Activated CD4-positive, CD25-positive, alpha-beta regulatory T cell treated with anti-CD3 and anti-CD28 coated beads, Interleukin-2, amount 50 U/mL, for 72 hours (primary cell): Measurements from ENCODE around the gene FCRL5.
"Not testable (repeated sequence)": the region's sequence is repeated elsewhere in the genome, so short reads cannot be mapped to it uniquely, and the experiment has no call there.

ENCODE experiments used
- DNase-seq: peaks from one replicate; pipeline ENCODE4 v3.0.0; 2021

Gene FCRL5

GRCh38 chr1:157551694-157552693 lies at the start of gene FCRL5:
TSS of gene FCRL5 (minus strand) at chr1:157552515. CDS start at chr1:157552362, 153 bp downstream.
- no peak for DNase-seq

DNA sequence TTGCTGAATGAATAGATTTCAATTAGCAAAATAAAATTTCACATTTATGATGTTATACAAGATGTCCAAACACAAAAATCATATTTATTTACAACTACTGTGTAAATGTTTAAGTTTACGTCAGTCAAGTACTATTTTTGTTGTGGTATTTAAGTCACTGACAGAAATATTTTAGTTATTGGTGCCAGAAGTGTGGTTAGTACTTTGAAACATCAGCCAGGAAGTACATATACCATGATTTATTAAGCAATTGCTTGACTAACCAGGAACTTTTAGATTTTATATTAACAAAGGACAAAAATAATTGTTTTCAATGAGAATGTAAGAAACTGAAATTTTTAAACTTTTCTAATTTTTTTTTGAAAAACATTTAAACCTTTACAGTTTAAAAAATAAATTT lies 47.9 kb upstream of the FCRL5 start:
- DNase-seq = no peak

GRCh38 chr1:157597959-157598667 lies 45.8 kb upstream of the FCRL5 start, which contains the start of gene FCRL4:
TSS of gene FCRL4 (minus strand) at chr1:157598085. CDS start at chr1:157597944, 141 bp downstream.
- no peak for DNase-seq

- DNase-seq = no peak
Observed at GRCh38 chr1:157596384-157596783, 44.1 kb upstream of the FCRL5 start.

GRCh38 chr1:157595356-157595755 lies 43.0 kb upstream of the FCRL5 start:
- DNase-seq = no peak

DNA sequence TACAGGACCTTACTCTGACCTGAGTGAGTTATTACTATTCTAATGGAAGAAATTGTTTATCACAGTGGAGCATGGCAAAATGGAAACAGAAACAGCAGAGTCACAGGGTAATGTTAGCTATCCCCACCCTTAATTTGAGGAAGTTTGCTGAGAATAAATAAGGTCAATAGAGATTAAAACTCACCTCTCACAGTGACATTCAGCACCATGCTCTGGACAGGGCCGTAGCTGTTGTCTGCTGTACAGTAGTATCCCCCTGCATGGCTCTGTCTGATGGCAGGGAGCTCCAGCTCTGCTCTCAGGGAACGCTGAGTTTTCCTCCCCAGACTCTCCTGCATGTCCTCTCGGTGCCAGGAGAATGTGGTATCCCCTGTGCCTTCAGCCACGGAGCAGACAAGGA lies 33.7 kb upstream of the FCRL5 start:
- DNase-seq = no peak

DNA sequence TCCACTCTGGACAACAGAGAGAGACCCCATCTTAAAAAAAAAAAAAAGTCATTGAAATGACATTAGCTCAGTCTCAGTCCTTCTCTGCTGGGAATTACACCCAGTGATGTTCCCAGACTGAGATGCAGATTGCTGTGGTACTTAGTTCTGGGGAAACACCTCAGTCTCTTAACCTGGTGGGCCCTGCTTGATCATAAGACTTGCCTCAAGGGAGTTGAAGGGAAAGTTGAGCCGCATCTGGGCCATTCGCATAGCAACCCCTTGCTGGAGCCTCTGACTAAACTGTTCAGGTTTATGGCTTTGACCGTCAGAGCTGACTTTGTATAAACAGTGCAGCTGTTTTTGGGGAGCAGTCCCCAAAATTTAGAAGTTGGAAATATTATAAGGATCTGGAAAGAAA lies 32.2 kb upstream of the FCRL5 start:
- DNase-seq = no peak

DNA sequence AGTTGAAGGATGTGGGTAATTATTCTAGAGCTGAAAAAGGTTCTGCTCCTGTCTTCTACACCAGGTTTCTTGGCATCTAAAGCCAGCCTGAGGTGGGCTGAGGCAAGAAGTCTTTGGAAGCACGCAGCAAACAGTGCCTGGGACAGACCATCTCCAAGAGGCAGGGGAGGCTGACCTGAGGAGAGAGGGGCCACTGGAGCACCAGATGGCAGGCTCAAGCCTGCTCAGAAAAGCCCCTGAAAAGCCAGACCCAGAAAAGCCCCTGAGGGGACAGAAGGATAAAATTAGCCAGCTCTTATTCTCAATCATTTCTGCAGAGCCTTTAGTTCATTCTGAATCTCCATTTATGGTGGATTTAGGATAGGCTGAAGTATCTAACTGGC lies 28.5 kb upstream of the FCRL5 start:
- DNase-seq = no peak

GRCh38 chr1:157580179-157580827 lies 28.0 kb upstream of the FCRL5 start:
- DNase-seq = no peak

- no peak for DNase-seq
Observed at GRCh38 chr1:157577420-157577819, 25.1 kb upstream of the FCRL5 start.

DNA sequence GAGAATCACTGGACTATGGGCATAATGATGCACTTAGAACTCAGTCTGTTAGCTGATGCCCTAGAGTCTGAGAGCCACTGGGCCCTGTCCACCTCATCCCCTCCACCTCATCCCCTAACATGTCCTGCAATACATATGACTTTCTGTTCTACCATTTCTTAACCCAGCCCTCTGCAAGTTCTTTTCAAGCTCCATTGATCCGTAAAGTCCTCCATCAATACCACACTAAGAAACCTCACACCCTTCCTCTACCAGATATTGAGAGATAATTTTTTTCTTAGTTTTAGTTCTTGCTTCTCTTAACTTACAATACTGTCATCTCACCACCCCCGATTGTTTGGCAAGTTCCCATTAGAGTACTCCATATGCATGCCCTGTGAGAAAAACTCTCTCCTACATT lies 23.4 kb upstream of the FCRL5 start:
- no peak for DNase-seq

DNA sequence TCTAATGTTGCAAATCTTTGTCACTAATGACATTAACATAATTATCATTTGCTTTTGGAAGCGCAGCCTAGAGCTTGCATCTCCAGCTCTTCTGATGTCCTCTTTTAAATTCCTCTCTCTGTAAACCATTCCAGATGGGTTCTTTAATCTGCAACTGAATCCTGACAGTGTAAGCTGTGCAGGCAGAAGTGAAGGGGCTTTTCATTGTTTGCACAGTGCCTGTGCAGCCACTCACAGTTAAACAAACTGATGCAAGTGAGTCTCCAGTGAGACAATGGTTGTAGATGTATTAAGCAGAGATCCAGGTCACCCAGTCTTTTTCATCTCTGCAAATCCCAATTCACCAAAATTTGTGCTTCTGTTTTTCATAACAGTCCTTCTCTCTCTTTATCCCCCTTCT lies 22.5 kb upstream of the FCRL5 start:
- DNase-seq = no peak

GRCh38 chr1:157566484-157567300 lies 14.4 kb upstream of the FCRL5 start:
- no peak for DNase-seq

GRCh38 chr1:157562515-157562914 lies 10.2 kb upstream of the FCRL5 start:
- no peak for DNase-seq

DNA sequence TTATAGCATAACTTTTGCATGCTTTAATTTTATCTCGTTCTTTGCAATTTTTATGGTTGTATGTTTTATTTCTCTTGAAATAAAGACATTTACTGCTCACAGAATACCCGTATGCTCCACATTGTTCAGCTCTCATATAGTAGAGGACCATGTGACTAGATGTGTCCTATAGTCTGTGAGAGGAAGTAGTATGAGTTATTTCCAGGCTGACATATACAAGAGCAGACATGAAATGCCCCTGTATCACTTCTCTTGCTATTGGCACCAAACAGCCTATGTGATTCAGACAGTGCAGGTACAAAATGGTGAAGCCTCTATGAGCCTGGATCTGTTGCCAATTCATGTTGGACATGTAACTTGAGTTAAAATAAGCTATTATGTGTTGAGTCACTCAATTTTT lies 5.8 kb upstream of the FCRL5 start:
- DNase-seq = no peak

GRCh38 chr1:157548081-157548480 lies 4.2 kb downstream of the FCRL5 start:
- DNase-seq = not testable (repeated sequence)

- no peak for DNase-seq
Observed at GRCh38 chr1:157542676-157543075, 9.6 kb downstream of the FCRL5 start.

GRCh38 chr1:157540852-157541251 lies 11.5 kb downstream of the FCRL5 start:
- no peak for DNase-seq

GRCh38 chr1:157540160-157540748 lies 12.1 kb downstream of the FCRL5 start:
- no peak for DNase-seq

- no peak for DNase-seq
Observed at GRCh38 chr1:157539568-157539967, 12.7 kb downstream of the FCRL5 start.

GRCh38 chr1:157532569-157532968 lies 19.7 kb downstream of the FCRL5 start:
- DNase-seq = no peak
